GM13977 (cell line): ENCODE data around the gene CYP2F1.

Source experiments
- DNase-seq: peaks from one replicate; pipeline ENCODE4 v3.0.0; 2012; ENCODE audit warnings: low spot score
- in situ Hi-C: fragments of 300-500 bp; cut with MboI; formaldehyde crosslinking; loops from one replicate; pipeline ENCODE4 v1.12.0; 2022; ENCODE audit warnings: low sequenced_read_pairs, low pct_unique_long_range_greater_than_20kb, mixed read lengths, inconsistent platforms; ENCODE audit not compliant: unreplicated experiment
- TF ChIP-seq, protein P1 (sequence below): IDR thresholded peaks from 2 replicates; pipeline ENCODE4 v1.5.1; 2012; ENCODE audit warnings: mild to moderate bottlenecking, control low read depth; ENCODE audit not compliant: insufficient read depth; ENCODE audit errors: extremely low read depth, missing control alignments

CYP2F1 gene

DNA sequence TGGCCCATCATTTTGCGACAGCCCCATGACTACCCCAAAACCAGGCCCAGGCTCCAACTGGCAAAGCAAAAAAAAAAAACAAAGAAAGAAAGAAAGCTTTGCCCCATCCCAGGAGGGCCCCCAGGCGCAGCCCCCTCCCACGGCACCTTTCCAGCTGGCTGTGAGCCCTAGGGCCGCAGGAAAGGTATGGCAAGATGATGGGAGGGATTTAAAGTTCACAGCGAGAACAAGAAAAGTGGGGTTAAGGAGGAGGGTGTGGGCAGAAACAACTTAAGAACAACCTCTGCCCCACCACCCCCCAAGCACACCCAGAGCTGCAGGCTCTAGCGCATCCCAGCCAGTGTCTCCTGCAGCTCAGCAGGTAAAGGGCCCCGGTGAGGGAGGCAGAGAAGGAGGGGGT is at the start of gene CYP2F1:
Gene CYP2F1 (plus strand): TSS at position 301 of the 400 bp plus-strand sequence. CDS start 1,757 bp downstream, outside the sequence.
- in situ Hi-C loops = no loop called here

GRCh38 chr19:41064974-41065569 is 49.2 kb upstream of the CYP2F1 start:
- in situ Hi-C loops = no loop called here
- DNase-seq = no peak
- TF ChIP-seq, protein P1, sequence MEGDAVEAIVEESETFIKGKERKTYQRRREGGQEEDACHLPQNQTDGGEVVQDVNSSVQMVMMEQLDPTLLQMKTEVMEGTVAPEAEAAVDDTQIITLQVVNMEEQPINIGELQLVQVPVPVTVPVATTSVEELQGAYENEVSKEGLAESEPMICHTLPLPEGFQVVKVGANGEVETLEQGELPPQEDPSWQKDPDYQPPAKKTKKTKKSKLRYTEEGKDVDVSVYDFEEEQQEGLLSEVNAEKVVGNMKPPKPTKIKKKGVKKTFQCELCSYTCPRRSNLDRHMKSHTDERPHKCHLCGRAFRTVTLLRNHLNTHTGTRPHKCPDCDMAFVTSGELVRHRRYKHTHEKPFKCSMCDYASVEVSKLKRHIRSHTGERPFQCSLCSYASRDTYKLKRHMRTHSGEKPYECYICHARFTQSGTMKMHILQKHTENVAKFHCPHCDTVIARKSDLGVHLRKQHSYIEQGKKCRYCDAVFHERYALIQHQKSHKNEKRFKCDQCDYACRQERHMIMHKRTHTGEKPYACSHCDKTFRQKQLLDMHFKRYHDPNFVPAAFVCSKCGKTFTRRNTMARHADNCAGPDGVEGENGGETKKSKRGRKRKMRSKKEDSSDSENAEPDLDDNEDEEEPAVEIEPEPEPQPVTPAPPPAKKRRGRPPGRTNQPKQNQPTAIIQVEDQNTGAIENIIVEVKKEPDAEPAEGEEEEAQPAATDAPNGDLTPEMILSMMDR = no peak

More for the DNA sequence above, at the start of gene CYP2F1:
- no peak for DNase-seq
- TF ChIP-seq, protein P1 = no peak

GRCh38 chr19:41076286-41076685 is 37.9 kb upstream of the CYP2F1 start:
- in situ Hi-C loops = no loop called here
- no peak for DNase-seq
- TF ChIP-seq, protein P1 = no peak

- TF ChIP-seq, protein P1 = no peak
Measured at GRCh38 chr19:41083516-41083915, 30.7 kb upstream of the CYP2F1 start.

GRCh38 chr19:41085748-41086415 is 28.4 kb upstream of the CYP2F1 start:
- TF ChIP-seq, protein P1 = no peak
- DNase-seq = no peak
- in situ Hi-C loops = no loop called here

More at GRCh38 chr19:41083516-41083915, 30.7 kb upstream of the CYP2F1 start:
- in situ Hi-C loops = no loop called here
- no peak for DNase-seq

DNA sequence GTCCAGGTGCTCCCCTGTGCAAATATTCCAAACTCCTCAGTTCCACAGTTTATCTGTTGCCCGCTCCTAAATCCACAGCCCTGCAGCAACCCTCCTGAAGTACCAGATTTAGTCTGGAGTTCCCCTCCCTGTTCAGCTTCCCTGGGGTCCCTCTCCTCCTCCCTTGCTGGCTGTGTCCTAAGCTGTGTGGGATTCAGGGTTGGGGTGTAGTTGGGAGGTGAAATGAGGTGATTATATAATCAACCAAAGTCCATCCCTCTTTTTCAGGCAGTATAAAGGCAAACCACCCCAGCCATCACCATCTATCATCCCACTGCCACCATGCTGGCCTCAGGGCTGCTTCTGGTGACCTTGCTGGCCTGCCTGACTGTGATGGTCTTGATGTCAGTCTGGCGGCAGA is 26.1 kb upstream of the CYP2F1 start, which contains the start of gene CYP2A13:
Gene CYP2A13 (plus strand): TSS at position 301 of the 400 bp plus-strand sequence. CDS start 21 bp downstream, at position 322.
- in situ Hi-C loops = no loop called here
- DNase-seq = no peak
- TF ChIP-seq, protein P1 = no peak
